ENCODE data around the gene PHYHIPL. TPM values are rescaled to one million over a fixed set of nuclear protein-coding genes. Genes with fewer than 3 reads are reported as not detected.

PHYHIPL gene
- total and polyA plus RNA-seq, 2 of the 4 experiments (the other 2 are of a cell fraction) = not detected

DNA sequence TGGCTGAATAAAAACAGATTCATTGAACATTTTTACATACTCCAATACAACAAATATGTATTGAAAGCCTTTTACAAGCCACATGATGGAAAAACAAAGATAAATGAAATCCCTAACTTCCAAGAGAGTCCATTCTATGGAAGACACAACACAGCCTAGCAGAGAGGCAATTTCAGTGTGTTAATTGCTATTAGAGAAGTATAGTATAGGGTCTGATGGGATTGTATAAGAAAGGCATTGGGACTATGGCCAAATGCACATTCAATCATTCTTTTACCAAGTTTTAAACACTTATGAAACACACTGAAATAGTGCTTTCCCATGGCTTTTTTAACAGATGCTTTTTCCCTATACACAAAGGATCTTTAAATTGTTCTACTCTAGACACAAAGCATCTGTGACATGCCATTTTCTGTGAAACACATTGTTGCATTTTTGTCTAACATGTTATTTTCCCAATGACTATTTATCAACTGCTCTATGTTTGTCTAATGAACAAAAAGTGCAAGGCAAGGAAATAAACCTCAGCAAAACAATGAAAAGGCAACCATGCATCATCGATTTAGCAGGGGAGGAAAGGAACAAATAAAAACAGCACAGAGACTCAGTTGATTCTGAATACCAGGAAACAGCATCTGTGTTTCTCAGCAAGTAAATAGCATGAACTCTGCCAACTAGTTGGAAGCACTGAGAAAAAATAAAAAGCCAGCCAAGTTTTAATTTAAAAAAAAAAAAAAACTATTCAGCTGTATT is 42.4 kb upstream of the PHYHIPL start:
- Histone ChIP-seq H2BK15ac (ENCODE audit: low read depth, low read length) (no peak overlapping the region), H2AFZ (replicated peaks; ENCODE audit: low read length, poor library complexity) (no peak overlapping the region), H3K4me2 (ENCODE audit: low read depth, low read length) (no peak overlapping the region), H2BK120ac (ENCODE audit: low read depth, low read length) (no peak overlapping the region), H3K36me3 (ENCODE audit: control insufficient read depth, insufficient read depth, low read length) (no peaks in the 10 kb centered on the region), H4K5ac (ENCODE audit: low read depth, low read length) (no peak overlapping the region), H3K4me1 (ENCODE audit: control insufficient read depth, insufficient read depth, low read length) (no peaks in the 10 kb centered on the region), H3K79me1 (ENCODE audit: low read depth in 1 of 2, low read length in 2 of 2) (no peaks in the 10 kb centered on the region), H3K14ac (replicated peaks; ENCODE audit: low read depth, low read length) (no peak overlapping the region), H3K18ac (ENCODE audit: low read depth, low read length) (no peak overlapping the region), H4K8ac (ENCODE audit: low read depth in 2 of 2, low read length in 2 of 2) (no peak overlapping the region), H3K27ac (ENCODE audit: insufficient read depth, low read length) (no peak overlapping the region), H4K91ac (ENCODE audit: insufficient read depth, low read depth, low read length) (no peak overlapping the region), H2AK5ac (ENCODE audit: low read depth, low read length) (no peak overlapping the region), H3K9me1 (ENCODE audit: insufficient read depth, low read length) (no peaks in the 10 kb centered on the region), H3K4me3 (ENCODE audit: insufficient read depth, low read depth, low read length) (no peak overlapping the region), H3K56ac (ENCODE audit: extremely low read depth, insufficient read depth, low read length) (no peak overlapping the region), H2AK9ac (replicated peaks; ENCODE audit: low read depth, low read length, poor library complexity) (no peak overlapping the region), H3K9ac (ENCODE audit: low read depth, low read length) (no peak overlapping the region), H3K23ac (ENCODE audit: low read depth, low read length) (no peak overlapping the region), H4K20me1 (ENCODE audit: insufficient read depth, low read length) (no peaks in the 10 kb centered on the region), H3K27me3 (ENCODE audit: control insufficient read depth, insufficient read depth, low read length) (no peaks in the 10 kb centered on the region; the same call in 1 of the 2 replicates), H2BK5ac (ENCODE audit: low read depth, low read length, poor library complexity, severe bottlenecking) (no peak overlapping the region), H3K4ac (ENCODE audit: low read depth, low read length) (no peak overlapping the region), H3K9me3 (ENCODE audit: control insufficient read depth, insufficient read depth, low read length) (no peaks in the 10 kb centered on the region), H2BK20ac (ENCODE audit: low read depth, low read length) (no peak overlapping the region)
- dilution Hi-C loops (cut with HindIII; ENCODE audit: low sequenced_read_pairs, unreplicated experiment) (no loop called here), intact Hi-C loops (cut with micrococcal nuclease) (no loop called here), in situ Hi-C loops (cut with MboI; ENCODE audit: low sequenced_read_pairs) (no loop called here)
- POLR2A ChIA-PET (ENCODE audit: unreplicated experiment) = interaction anchor here (0.6 kb wide), 1 partner anchor 941 kb away, joined by 3 read pairs; no protein-coding TSS in a partner anchor
- BruUV-seq (replicated peaks) = no TSS peak
- CTCF ChIA-PET = no interaction called here
- DNase-seq (no peak), ATAC-seq (ENCODE audit: low read depth) (no peak)
- WGBS, 2 experiments (ENCODE audit: extremely low coverage in 2 of 2, insufficient read length in 1 of 2) = no CpG with 5 or more reads among the region's 1 CpG
- no peak for TF ChIP-seq CTCF (conservative IDR thresholded peaks at IDR 0.05; ENCODE audit: low read depth, low read length)
- no peak for TF ChIP-seq RAD21 (IDR thresholded peaks at IDR 0.05; ENCODE audit: low read length)
- TF ChIP-seq RCOR1 (IDR thresholded peaks at IDR 0.05; ENCODE audit: insufficient replicate concordance, low read length) = no peak
- TF ChIP-seq BHLHE40 (IDR thresholded peaks at IDR 0.05; ENCODE audit: low read depth, low read length) = no peak
- TF ChIP-seq USF2 (IDR thresholded peaks at IDR 0.05; ENCODE audit: low read depth, low read length) = no peak
